Thyroid gland (tissue), 4 donors: ENCODE measurements around the gene RAB3IP. TPM values are rescaled to one million over a fixed set of nuclear protein-coding genes. Genes with fewer than 3 reads are reported as not detected.
A peak's percentile ranks its signal among the peaks of the same experiment; 100 is the strongest.

ENCODE experiments used
- DNase-seq, 2 donors: peaks; one replicate each; pipeline ENCODE4 v3.0.0-alpha.2; 2019
- H3K27ac ChIP-seq, 3 donors: fragments of 200-600 bp; sonication (generic); 1 replicate in 2 of 3; 2 replicates in 1 of 3; pipeline ENCODE4 v1.5.1; 2016 to 2019; ENCODE audit warnings: mild to moderate bottlenecking in 1 of 3, moderate library complexity in 1 of 3
- H3K27me3 ChIP-seq: fragments of 200-600 bp; sonication (generic); one replicate; pipeline ENCODE4 v1.5.1; 2019
- H3K36me3 ChIP-seq, 2 donors: fragments of 200-600 bp; sonication (generic); one replicate each; pipeline ENCODE4 v1.5.1; 2016 to 2019
- H3K4me1 ChIP-seq, 2 donors: fragments of 200-600 bp; sonication (generic); one replicate each; pipeline ENCODE4 v1.5.1; 2017 to 2019
- H3K4me3 ChIP-seq, 3 donors: fragments of 200-600 bp; sonication (generic); replicated peaks in 1 of 3; 1 replicate in 2 of 3; 2 replicates in 1 of 3; pipeline ENCODE4 v1.5.1; 2016; ENCODE audit warnings: mild to moderate bottlenecking in 1 of 3
- H3K9me3 ChIP-seq: fragments of 200-600 bp; sonication (generic); one replicate; pipeline ENCODE4 v1.5.1; 2017
- CTCF ChIP-seq, 6 experiments: fragments of 200-600 bp in 3 of 6; fragments of 450-650 bp in 3 of 6; sonication (generic) in 3 of 6; IDR thresholded peaks; one replicate each; pipeline ENCODE4 v1.5.1; 2016 to 2019; ENCODE audit warnings: antibody characterized with exemption in 6 of 6, mild to moderate bottlenecking in 2 of 6, inconsistent platforms in 1 of 6, moderate library complexity in 1 of 6
- POLR2A ChIP-seq, 2 donors: fragments of 450-650 bp; IDR thresholded peaks; one replicate each; pipeline ENCODE4 v1.6.1; 2017; ENCODE audit warnings: antibody characterized with exemption in 2 of 2, mild to moderate bottlenecking in 2 of 2, moderate library complexity in 1 of 2
- WGBS, 2 donors: methylation state at CpG; one replicate each; pipeline ENCODE4 v1.1.5; 2017; 5-methylcytosine and 5-hydroxymethylcytosine counted together
- intact Hi-C: fragments of 100-400 bp; cut with DNase I; formaldehyde crosslinking; loops from one replicate; pipeline ENCODE4 v1.15.1; 2023
- total RNA-seq, 4 donors: library from RNA; depleted of rRNA; stranded (reverse); fragments of >200 nt; gene quantifications; one replicate each; pipeline ENCODE4 v1.2.3, GENCODE V29; 2016

The RAB3IP gene
- total RNA-seq, 4 donors from 2014 or later = 25.2 to 74.7 (median 34.7) TPM

- WGBS, 2 donors = 89 to 90% methylated on average over 4 of the region's 4 CpGs
Observed at GRCh38 chr12:69837191-69837590, 98.5 kb downstream of the RAB3IP start.

GRCh38 chr12:69837657-69838415, 99.2 kb downstream of the RAB3IP start:
- intact Hi-C loops = no loop called here
- 45 to 49% methylated on average over 4 of the region's 4 CpGs for WGBS, 2 donors
- DNase-seq = peak; percentile 44 to 56
- H3K4me3 ChIP-seq = no peak overlapping the region
- peaks cover 19 to 33% of the 10 kb centered on the region in 2 donors for H3K4me1 ChIP-seq
- no peaks in the 10 kb centered on the region for H3K27me3 ChIP-seq
- no peak overlapping the region for H3K27ac ChIP-seq
- no peaks in the 10 kb centered on the region for H3K36me3 ChIP-seq
- TF ChIP-seq CTCF (IDR thresholded peaks at IDR 0.05) (no peak), POLR2A (IDR thresholded peaks at IDR 0.05) (no peak)
- H3K9me3 ChIP-seq = no peaks in the 10 kb centered on the region

More at GRCh38 chr12:69837191-69837590, 98.5 kb downstream of the RAB3IP start:
- H3K9me3 ChIP-seq = no peaks in the 10 kb centered on the region
- H3K4me1 ChIP-seq = peaks cover 19 to 33% of the 10 kb centered on the region in 2 donors
- H3K27ac ChIP-seq = no peak overlapping the region
- no peak for DNase-seq
- no peak for TF ChIP-seq CTCF (IDR thresholded peaks at IDR 0.05)
- intact Hi-C loops = no loop called here
- no peaks in the 10 kb centered on the region for H3K27me3 ChIP-seq
- H3K36me3 ChIP-seq = no peaks in the 10 kb centered on the region
- no peak overlapping the region for H3K4me3 ChIP-seq

GRCh38 chr12:69840727-69841126, 102.1 kb downstream of the RAB3IP start:
- intact Hi-C loops = no loop called here
- TF ChIP-seq CTCF (IDR thresholded peaks at IDR 0.05) (no peak), POLR2A (IDR thresholded peaks at IDR 0.05) (no peak)
- no peaks in the 10 kb centered on the region for H3K27me3 ChIP-seq
- no peaks in the 10 kb centered on the region for H3K9me3 ChIP-seq
- no peaks in the 10 kb centered on the region for H3K36me3 ChIP-seq
- no peak overlapping the region for H3K4me3 ChIP-seq
- DNase-seq = no peak
- WGBS, 2 donors = 70 to 82% methylated on average over 3 of the region's 3 CpGs
- H3K27ac ChIP-seq = no peak overlapping the region
- peaks cover 14 to 19% of the 10 kb centered on the region in 2 donors for H3K4me1 ChIP-seq

GRCh38 chr12:69843608-69844007, 104.9 kb downstream of the RAB3IP start:
- no peaks in the 10 kb centered on the region for H3K36me3 ChIP-seq
- H3K4me1 ChIP-seq = no peaks in the 10 kb centered on the region
- no peak overlapping the region for H3K27ac ChIP-seq
- TF ChIP-seq POLR2A (IDR thresholded peaks at IDR 0.05) (no peak), CTCF (IDR thresholded peaks at IDR 0.05) (no peak)
- no peak for DNase-seq
- 66 to 70% methylated on average over 2 of the region's 2 CpGs for WGBS, 2 donors
- intact Hi-C loops = no loop called here
- H3K4me3 ChIP-seq = no peak overlapping the region
- no peaks in the 10 kb centered on the region for H3K27me3 ChIP-seq
- H3K9me3 ChIP-seq = no peaks in the 10 kb centered on the region

GRCh38 chr12:69844416-69844815, 105.8 kb downstream of the RAB3IP start:
- WGBS, 2 donors = 91 to 98% methylated on average over 7 of the region's 7 CpGs
- no peak overlapping the region for H3K4me3 ChIP-seq
- H3K4me1 ChIP-seq = no peaks in the 10 kb centered on the region
- H3K9me3 ChIP-seq = no peaks in the 10 kb centered on the region
- no peak overlapping the region for H3K27ac ChIP-seq
- TF ChIP-seq POLR2A (IDR thresholded peaks at IDR 0.05) = no peak
- no peak for TF ChIP-seq CTCF (IDR thresholded peaks at IDR 0.05)
- no peaks in the 10 kb centered on the region for H3K27me3 ChIP-seq
- intact Hi-C loops = no loop called here
- no peak for DNase-seq
- H3K36me3 ChIP-seq = no peaks in the 10 kb centered on the region
